Activated effector memory CD4-positive, alpha-beta T cell treated with anti-CD3 and anti-CD28 coated beads, Interleukin-2, amount 50 U/mL, for 16 hours (primary cell): ENCODE results near the gene VAMP3.
"Not testable (repeated sequence)": the region's sequence is repeated elsewhere in the genome, so short reads cannot be mapped to it uniquely, and the experiment has no call there.

Experiments used
- DNase-seq: peaks from one replicate; pipeline ENCODE4 v3.0.0-alpha.2; 2020

Gene VAMP3

GRCh38 chr1:7769673-7770412 is 1.3 kb upstream of the VAMP3 start:
- DNase-seq, result no peak

- DNase-seq, result no peak
These were observed 463 bp upstream of the VAMP3 start for GRCh38 chr1:7770669-7770996.

GRCh38 chr1:7771823-7772299 is 765 bp downstream of the VAMP3 start:
- DNase-seq, result no peak

GRCh38 chr1:7777591-7777990 is 6.5 kb downstream of the VAMP3 start:
- no peak for DNase-seq

GRCh38 chr1:7778133-7778628 is 7.1 kb downstream of the VAMP3 start:
- no peak for DNase-seq

GRCh38 chr1:7780976-7781375 is 9.9 kb downstream of the VAMP3 start:
- DNase-seq, result no peak

GRCh38 chr1:7781501-7781900 is 10.4 kb downstream of the VAMP3 start:
- DNase-seq, result no peak

- no peak for DNase-seq
These were observed 10.9 kb downstream of the VAMP3 start for GRCh38 chr1:7781923-7782495.

- DNase-seq, result no peak
These were observed 12.1 kb downstream of the VAMP3 start for GRCh38 chr1:7783178-7783711.

- peak; percentile 97 for DNase-seq
These were observed 12.9 kb downstream of the VAMP3 start, which contains the start of gene PER3 for GRCh38 chr1:7783826-7784491. PER3 (plus strand) TSS chr1:7784291; CDS start chr1:7784878, 587 bp downstream.

GRCh38 chr1:7784492-7785071 is 13.5 kb downstream of the VAMP3 start:
- no peak for DNase-seq

GRCh38 chr1:7785108-7785507 is 14.0 kb downstream of the VAMP3 start:
- DNase-seq, result no peak

GRCh38 chr1:7786795-7787194 is 15.7 kb downstream of the VAMP3 start:
- DNase-seq, result no peak

GRCh38 chr1:7789828-7790227 is 18.7 kb downstream of the VAMP3 start:
- DNase-seq, result no peak

GRCh38 chr1:7791027-7791426 is 19.9 kb downstream of the VAMP3 start:
- DNase-seq, result not testable (repeated sequence)

- DNase-seq, result no peak
These were observed 24.3 kb downstream of the VAMP3 start for GRCh38 chr1:7795406-7795805.

- no peak for DNase-seq
These were observed 34.4 kb downstream of the VAMP3 start for GRCh38 chr1:7805460-7805859.

- DNase-seq, result no peak
These were observed 37.3 kb downstream of the VAMP3 start for GRCh38 chr1:7808253-7808844.

- DNase-seq, result no peak
These were observed 38.6 kb downstream of the VAMP3 start for GRCh38 chr1:7809742-7810141.

- peak; percentile 70 for DNase-seq
These were observed 39.3 kb downstream of the VAMP3 start for GRCh38 chr1:7810395-7810794.

- no peak for DNase-seq
These were observed 40.4 kb downstream of the VAMP3 start for GRCh38 chr1:7811476-7811875.

GRCh38 chr1:7813677-7814373 is 42.7 kb downstream of the VAMP3 start:
- DNase-seq, result no peak
